ENCODE data around the gene VWA3B. TPM values are rescaled to one million over a fixed set of nuclear protein-coding genes. Genes with fewer than 3 reads are reported as not detected.

Gene VWA3B
- total RNA-seq, 1 donor from 2014 or later, result not detected

GRCh38 chr2:98084151-98084868, 2.7 kb upstream of the VWA3B start:
- no peak for TF ChIP-seq CTCF (IDR thresholded peaks at IDR 0.05)
- Histone ChIP-seq H3K27ac (no peak overlapping the region), H3K27me3 (no peaks in the 10 kb centered on the region), H3K36me3 (no peaks in the 10 kb centered on the region), H3K9me3 (no peaks in the 10 kb centered on the region), H3K4me1 (peaks cover 0 to 10% of the 10 kb centered on the region in 2 donors), H3K4me3 (no peak overlapping the region)
- intact Hi-C loops (cut with DNase I), result no loop called here
- DNase-seq (ENCODE audit: low spot score in 2 of 2), result no peak

GRCh38 chr2:98084869-98085238, 2.1 kb upstream of the VWA3B start:
- H3K27me3 ChIP-seq, result no peaks in the 10 kb centered on the region
- H3K27ac ChIP-seq, result no peak overlapping the region
- no peaks in the 10 kb centered on the region for H3K36me3 ChIP-seq
- no peak for TF ChIP-seq CTCF (IDR thresholded peaks at IDR 0.05)
- DNase-seq (ENCODE audit: low spot score in 2 of 2), result no peak
- H3K9me3 ChIP-seq, result no peaks in the 10 kb centered on the region
- intact Hi-C loops (cut with DNase I), result no loop called here
- H3K4me1 ChIP-seq, result peaks cover 0 to 10% of the 10 kb centered on the region in 2 donors
- no peak overlapping the region for H3K4me3 ChIP-seq

GRCh38 chr2:98085649-98086048, 1.3 kb upstream of the VWA3B start:
- H3K9me3 ChIP-seq, result no peaks in the 10 kb centered on the region
- no peak for TF ChIP-seq CTCF (IDR thresholded peaks at IDR 0.05)
- DNase-seq (ENCODE audit: low spot score in 2 of 2), result no peak
- H3K4me1 ChIP-seq, result peaks cover 0 to 10% of the 10 kb centered on the region in 2 donors
- no peak overlapping the region for H3K4me3 ChIP-seq
- no peak overlapping the region for H3K27ac ChIP-seq
- intact Hi-C loops (cut with DNase I), result no loop called here
- no peaks in the 10 kb centered on the region for H3K36me3 ChIP-seq
- H3K27me3 ChIP-seq, result no peaks in the 10 kb centered on the region

GRCh38 chr2:98087447-98088020, 567 bp downstream of the VWA3B start:
- Histone ChIP-seq H3K4me1 (peaks cover 0 to 10% of the 10 kb centered on the region in 2 donors), H3K27me3 (no peaks in the 10 kb centered on the region), H3K4me3 (peak overlapping the region; percentile 54 to 74), H3K27ac (no peak overlapping the region), H3K9me3 (no peaks in the 10 kb centered on the region), H3K36me3 (no peaks in the 10 kb centered on the region)
- intact Hi-C loops (cut with DNase I), result no loop called here
- no peak for TF ChIP-seq CTCF (IDR thresholded peaks at IDR 0.05)
- DNase-seq (ENCODE audit: low spot score in 2 of 2), result no peak

- no peaks in the 10 kb centered on the region for H3K27me3 ChIP-seq
- no peak for DNase-seq (ENCODE audit: low spot score in 2 of 2)
- no peak overlapping the region for H3K4me3 ChIP-seq
- no peak for TF ChIP-seq CTCF (IDR thresholded peaks at IDR 0.05)
- no peaks in the 10 kb centered on the region for H3K36me3 ChIP-seq
- no peaks in the 10 kb centered on the region for H3K9me3 ChIP-seq
- H3K27ac ChIP-seq, result no peak overlapping the region
- intact Hi-C loops (cut with DNase I), result no loop called here
- H3K4me1 ChIP-seq, result peaks cover 0 to 10% of the 10 kb centered on the region in 2 donors
These were observed 1.3 kb downstream of the VWA3B start for GRCh38 chr2:98088261-98088660.

All from ascending aorta (tissue), 2 donors.